ENCODE results near the gene ZNF362.

GRCh38 chr1:33228935-33229487 lies 27.3 kb upstream of the ZNF362 start:
- TF ChIP-seq CTCF (conservative IDR thresholded peaks at IDR 0.05) (no peak), ZFX (IDR thresholded peaks at IDR 0.05) (no peak)
